A549 (cell line): Measurements from ENCODE around the gene KCNK16. TPM values are rescaled to one million over a fixed set of nuclear protein-coding genes. Genes with fewer than 3 reads are reported as not detected.

Experiments used
- ATAC-seq, 2 experiments: fragments of 200-7000 bp in 1 of 2; fragments of >200 bp in 1 of 2; cut with Nextera tagmentation in 1 of 2; cut with Tn5 transposase in 1 of 2; 3 replicates each; pipeline versions ENCODE4 v1.8.0 to v1.9.1; 2018 to 2020; ENCODE audit warnings: mild to moderate bottlenecking in 1 of 2, moderate library complexity in 1 of 2
- CTCF ChIA-PET: fragments of 300-600 bp; sonication (Branson Sonifier 250); formaldehyde crosslinking; extraction: SDS; loops from one replicate; lab custom pipeline; 2021; ENCODE audit warnings: antibody characterized with exemption, inconsistent platforms; lab: Yijun Ruan, JAX
- POLR2A ChIA-PET: fragments of 350-600 bp; formaldehyde crosslinking; extraction: SDS; loops from one replicate; lab custom pipeline; 2021; ENCODE audit warnings: antibody characterized with exemption, inconsistent platforms; lab: Yijun Ruan, JAX
- DNase-seq, 2 experiments: peaks; one replicate each; pipeline versions ENCODE4 v3.0.0 to v3.0.0-alpha.2; 2011 to 2016; ENCODE audit warnings: low read depth in 1 of 2, low spot score in 1 of 2
- FAIRE-seq: peaks from 2 replicates; lab custom pipeline; 2011; peaks lifted over from hg19 to GRCh38; lab: Jason Lieb, UNC
- H3K27ac ChIP-seq, 2 experiments: fragments of >200 bp; sonication (Bioruptor Twin); formaldehyde crosslinking; 3 replicates each; pipeline ENCODE4 v1.5.1; 2016 to 2017
- H3K4me1 ChIP-seq: fragments of >200 bp; sonication (Bioruptor Twin); formaldehyde crosslinking; 3 replicates; pipeline ENCODE4 v1.6.1; 2016
- H3K4me2 ChIP-seq: fragments of >200 bp; sonication (Bioruptor Twin); formaldehyde crosslinking; 3 replicates; pipeline ENCODE4 v1.6.1; 2016
- H3K4me3 ChIP-seq: fragments of >200 bp; sonication (Bioruptor Twin); formaldehyde crosslinking; 3 replicates; pipeline ENCODE4 v1.5.1; 2016
- H3K9me3 ChIP-seq: fragments of >200 bp; sonication (Bioruptor Twin); formaldehyde crosslinking; 3 replicates; pipeline ENCODE4 v1.6.1; 2016
- EP300 ChIP-seq, 2 experiments: fragments of >200 bp; sonication (Bioruptor Twin); formaldehyde crosslinking; IDR thresholded peaks; 2 replicates in 1 of 2; 3 replicates in 1 of 2; pipeline ENCODE4 v1.6.1; 2016 to 2017
- ESRRA ChIP-seq: fragments of 150-350 bp; IDR thresholded peaks from 2 replicates; pipeline ENCODE4 v1.6.1; 2014; ENCODE audit warnings: mild to moderate bottlenecking, low read length, borderline replicate concordance
- FOSB ChIP-seq: fragments of 250-450 bp; sonication (Bioruptor Pico); IDR thresholded peaks from 2 replicates; pipeline ENCODE4 v1.5.0; 2020; ENCODE audit warnings: mild to moderate bottlenecking, moderate library complexity
- HDAC2 ChIP-seq: fragments of 200-600 bp; sonication (generic); IDR thresholded peaks from 2 replicates; pipeline ENCODE4 v1.6.1; 2016
- HEYL ChIP-seq: fragments of 250-450 bp; sonication (Bioruptor Pico); IDR thresholded peaks from 2 replicates; pipeline ENCODE4 v1.8.0; 2021; ENCODE audit warnings: mild to moderate bottlenecking, moderate library complexity
- HOXA7 ChIP-seq: fragments of 250-450 bp; sonication (Bioruptor Pico); IDR thresholded peaks from 2 replicates; pipeline ENCODE4 v1.5.0; 2020; ENCODE audit warnings: mild to moderate bottlenecking, moderate library complexity
- HOXB5 ChIP-seq: fragments of 250-450 bp; sonication (Bioruptor Pico); IDR thresholded peaks from 2 replicates; pipeline ENCODE4 v1.5.0; 2020; ENCODE audit warnings: mild to moderate bottlenecking, moderate library complexity
- JUN ChIP-seq, 2 experiments: fragments of >200 bp; sonication (Bioruptor Twin); formaldehyde crosslinking; IDR thresholded peaks; 2 replicates in 1 of 2; 3 replicates in 1 of 2; pipeline ENCODE4 v1.6.1; 2016 to 2017
- KDM1A ChIP-seq: fragments of 200-600 bp; sonication (generic); IDR thresholded peaks from 2 replicates; pipeline ENCODE4 v1.6.1; 2016; ENCODE audit warnings: low read depth, mild to moderate bottlenecking
- KDM5A ChIP-seq: fragments of 200-600 bp; sonication (generic); IDR thresholded peaks from 2 replicates; pipeline ENCODE4 v1.6.1; 2016; ENCODE audit warnings: antibody characterized with exemption, mild to moderate bottlenecking
- NFE2L2 ChIP-seq: fragments of 150-350 bp; conservative IDR thresholded peaks from 2 replicates; pipeline ENCODE4 v1.6.1; 2014; ENCODE audit warnings: low read length
- NPAS2 ChIP-seq: fragments of 250-450 bp; sonication (Bioruptor Pico); IDR thresholded peaks from 2 replicates; pipeline ENCODE4 v1.8.0; 2022; ENCODE audit warnings: mild to moderate bottlenecking, moderate library complexity, borderline replicate concordance
- PHF8 ChIP-seq: fragments of 200-600 bp; sonication (generic); IDR thresholded peaks from 2 replicates; pipeline ENCODE4 v1.6.1; 2016; ENCODE audit warnings: low read depth, mild to moderate bottlenecking, antibody characterized with exemption, moderate library complexity, borderline replicate concordance
- RFX5 ChIP-seq: fragments of 450-650 bp; IDR thresholded peaks from 2 replicates; pipeline ENCODE4 v1.7.1; 2014; ENCODE audit warnings: antibody characterized with exemption, mild to moderate bottlenecking, moderate library complexity
- RNF2 ChIP-seq: fragments of 200-600 bp; sonication (generic); IDR thresholded peaks from 2 replicates; pipeline ENCODE4 v1.6.1; 2016; ENCODE audit warnings: low read depth, mild to moderate bottlenecking, antibody characterized with exemption, moderate library complexity, borderline replicate concordance
- SMC3 ChIP-seq: fragments of >200 bp; sonication (Bioruptor Twin); formaldehyde crosslinking; IDR thresholded peaks from 3 replicates; pipeline ENCODE4 v1.6.1; 2018; ENCODE audit warnings: inconsistent platforms
- ZC3H11A ChIP-seq: fragments of 450-650 bp; IDR thresholded peaks from 2 replicates; pipeline ENCODE4 v1.6.1; 2014; ENCODE audit warnings: antibody characterized with exemption, mild to moderate bottlenecking
- ZSCAN20 ChIP-seq: fragments of 250-450 bp; sonication (Bioruptor Pico); IDR thresholded peaks from 2 replicates; pipeline ENCODE4 v1.8.0; 2022; ENCODE audit warnings: mild to moderate bottlenecking, moderate library complexity
- WGBS: methylation state at CpG from one replicate; pipeline ENCODE4 v1.1.6; 2017; ENCODE audit errors: missing lambda C conversion rate; 5-methylcytosine and 5-hydroxymethylcytosine counted together
- polyA plus RNA-seq, 4 experiments: library from polyadenylated mRNA; depleted of rRNA in 3 of 4; stranded (reverse); fragments of >200 nt; fragmentation: RNase III in 1 of 4; extraction: RNeasy Plus Mini Kit Qiagen cat#74134 plus additional on column Dnase treatment in 1 of 4; gene quantifications; 2 replicates in 3 of 4; 3 replicates in 1 of 4; pipeline ENCODE4 v1.2.3, GENCODE V29; 2011 to 2017
- TF ChIP-seq, protein P1 (sequence below): IDR thresholded peaks from 2 replicates; pipeline ENCODE4 v1.6.1; 2012
- TF ChIP-seq, protein P2 (sequence below): IDR thresholded peaks from 2 replicates; pipeline ENCODE4 v1.6.1; 2012; ENCODE audit warnings: low read depth, borderline replicate concordance
- TF ChIP-seq, protein P3 (sequence below): IDR thresholded peaks from 2 replicates; pipeline ENCODE4 v1.6.1; 2012
- TF ChIP-seq, protein P4 (sequence below): fragments of 250-450 bp; sonication (Bioruptor Pico); IDR thresholded peaks from 2 replicates; pipeline ENCODE4 v1.5.0; 2020; ENCODE audit warnings: low read depth, mild to moderate bottlenecking, moderate library complexity
- TF ChIP-seq, protein P5 (sequence below): fragments of 200-600 bp; sonication (generic); IDR thresholded peaks from 2 replicates; pipeline ENCODE4 v1.6.1; 2016; ENCODE audit warnings: antibody characterized with exemption, mild to moderate bottlenecking, moderate library complexity
- TF ChIP-seq, protein P6 (sequence below): fragments of 450-650 bp; IDR thresholded peaks from 2 replicates; pipeline ENCODE4 v1.6.1; 2014; ENCODE audit warnings: antibody characterized with exemption
- TF ChIP-seq, protein P7 (sequence below): fragments of 250-450 bp; sonication (Bioruptor Pico); IDR thresholded peaks from 2 replicates; pipeline ENCODE4 v1.5.0; 2021; ENCODE audit warnings: mild to moderate bottlenecking, moderate library complexity, borderline replicate concordance

Gene KCNK16
- polyA plus RNA-seq, 2 of the 4 experiments (the other 2 are of a cell fraction) = not detected

DNA sequence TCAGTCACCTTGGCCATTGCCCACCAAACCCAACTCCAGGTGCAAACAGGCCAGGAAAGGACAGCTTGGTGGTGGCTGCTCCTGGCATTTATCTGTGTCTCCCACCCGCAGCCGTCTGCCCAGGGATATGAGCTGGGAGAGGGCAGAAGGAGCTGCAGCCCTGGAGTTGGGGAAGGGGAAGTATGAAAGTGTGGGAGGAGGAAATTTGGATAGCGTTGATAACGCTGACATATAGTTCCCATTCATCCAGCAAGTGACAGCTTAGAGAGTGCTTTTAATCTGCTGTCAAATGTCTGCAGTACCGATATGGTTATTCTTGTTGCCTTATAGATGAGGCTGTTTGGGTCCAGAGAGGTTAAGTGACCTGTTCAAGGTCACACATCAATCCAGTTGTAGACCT is 741 bp downstream of the KCNK16 start:
- Histone ChIP-seq H3K4me3 (no peak overlapping the region), H3K27ac (no peak overlapping the region), H3K4me2 (no peak overlapping the region), H3K9me3 (no peaks in the 10 kb centered on the region), H3K4me1 (no peaks in the 10 kb centered on the region)
- WGBS = 20% methylated on average over 5 of the region's 5 CpGs
- DNase-seq = no peak
- no peak for TF ChIP-seq FOSB (CRISPR knock-in tag)
- TF ChIP-seq, protein P1, sequence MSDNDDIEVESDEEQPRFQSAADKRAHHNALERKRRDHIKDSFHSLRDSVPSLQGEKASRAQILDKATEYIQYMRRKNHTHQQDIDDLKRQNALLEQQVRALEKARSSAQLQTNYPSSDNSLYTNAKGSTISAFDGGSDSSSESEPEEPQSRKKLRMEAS = no peak
- TF ChIP-seq, protein P2, sequence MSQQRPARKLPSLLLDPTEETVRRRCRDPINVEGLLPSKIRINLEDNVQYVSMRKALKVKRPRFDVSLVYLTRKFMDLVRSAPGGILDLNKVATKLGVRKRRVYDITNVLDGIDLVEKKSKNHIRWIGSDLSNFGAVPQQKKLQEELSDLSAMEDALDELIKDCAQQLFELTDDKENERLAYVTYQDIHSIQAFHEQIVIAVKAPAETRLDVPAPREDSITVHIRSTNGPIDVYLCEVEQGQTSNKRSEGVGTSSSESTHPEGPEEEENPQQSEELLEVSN = no peak
- TF ChIP-seq ZSCAN20 (CRISPR knock-in tag) = no peak
- TF ChIP-seq SMC3 = no peak
- no peak for TF ChIP-seq HOXA7
- no peak for TF ChIP-seq NFE2L2
- no peak for TF ChIP-seq ESRRA
- no peak for TF ChIP-seq HDAC2
- TF ChIP-seq, protein P3, sequence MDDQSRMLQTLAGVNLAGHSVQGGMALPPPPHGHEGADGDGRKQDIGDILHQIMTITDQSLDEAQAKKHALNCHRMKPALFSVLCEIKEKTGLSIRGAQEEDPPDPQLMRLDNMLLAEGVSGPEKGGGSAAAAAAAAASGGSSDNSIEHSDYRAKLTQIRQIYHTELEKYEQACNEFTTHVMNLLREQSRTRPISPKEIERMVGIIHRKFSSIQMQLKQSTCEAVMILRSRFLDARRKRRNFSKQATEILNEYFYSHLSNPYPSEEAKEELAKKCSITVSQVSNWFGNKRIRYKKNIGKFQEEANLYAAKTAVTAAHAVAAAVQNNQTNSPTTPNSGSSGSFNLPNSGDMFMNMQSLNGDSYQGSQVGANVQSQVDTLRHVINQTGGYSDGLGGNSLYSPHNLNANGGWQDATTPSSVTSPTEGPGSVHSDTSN = no peak
- no peak for TF ChIP-seq HOXB5
- no peak for TF ChIP-seq KDM5A
- no peak for TF ChIP-seq HEYL (CRISPR knock-in tag)
- TF ChIP-seq RNF2 = no peak
- TF ChIP-seq ZC3H11A = no peak
- TF ChIP-seq NPAS2 (CRISPR knock-in tag) = no peak
- no peak for TF ChIP-seq PHF8
- TF ChIP-seq, protein P4, sequence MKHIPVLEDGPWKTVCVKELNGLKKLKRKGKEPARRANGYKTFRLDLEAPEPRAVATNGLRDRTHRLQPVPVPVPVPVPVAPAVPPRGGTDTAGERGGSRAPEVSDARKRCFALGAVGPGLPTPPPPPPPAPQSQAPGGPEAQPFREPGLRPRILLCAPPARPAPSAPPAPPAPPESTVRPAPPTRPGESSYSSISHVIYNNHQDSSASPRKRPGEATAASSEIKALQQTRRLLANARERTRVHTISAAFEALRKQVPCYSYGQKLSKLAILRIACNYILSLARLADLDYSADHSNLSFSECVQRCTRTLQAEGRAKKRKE (CRISPR knock-in tag) = no peak
- FAIRE-seq = no peak
- CTCF ChIA-PET = interaction anchor here (1.1 to 1.9 kb wide), 4 partner anchors 12 to 349 kb away, joined by 4 to 7 read pairs (median 6); no protein-coding TSS in a partner anchor
- ATAC-seq = no peak
- POLR2A ChIA-PET = no interaction called here

DNA sequence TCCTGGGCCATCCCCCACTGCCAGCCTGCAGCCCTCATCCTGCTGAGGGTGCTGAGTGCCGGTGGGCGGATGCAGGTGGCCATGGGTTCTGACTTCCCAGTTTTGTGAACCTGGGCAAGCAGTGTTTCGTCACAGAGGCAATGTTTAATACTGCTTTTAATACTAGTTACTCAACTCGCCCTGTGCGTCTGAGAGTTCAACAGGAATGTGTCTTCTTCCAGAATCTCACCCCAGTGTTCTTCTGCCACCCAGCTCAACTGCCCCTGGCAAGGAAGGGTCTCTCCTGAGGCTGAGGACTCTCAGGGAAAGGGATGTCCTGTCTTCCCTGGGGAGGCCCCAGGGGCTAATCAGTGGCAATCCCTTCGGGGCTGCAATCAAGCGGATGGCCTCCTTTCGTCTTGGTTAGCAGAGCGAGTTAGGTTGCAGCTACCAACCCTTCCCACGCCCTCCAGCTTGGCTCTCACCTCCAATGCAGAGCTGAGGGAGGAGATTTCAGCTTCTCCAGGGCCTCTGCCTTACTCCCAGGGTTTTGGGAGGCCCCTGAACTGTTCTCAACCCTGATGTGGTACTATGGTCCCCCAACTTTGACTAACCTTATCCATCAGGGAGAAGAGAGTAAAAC is 2.0 kb downstream of the KCNK16 start:
- no peak for ATAC-seq
- ChIA-PET CTCF (interaction anchor here (1.7 to 1.9 kb wide), 2 partner anchors 17 to 347 kb away, joined by 5 to 7 read pairs; no protein-coding TSS in a partner anchor), POLR2A (no interaction called here)
- Histone ChIP-seq H3K27ac (no peak overlapping the region), H3K4me1 (no peaks in the 10 kb centered on the region), H3K9me3 (no peaks in the 10 kb centered on the region), H3K4me2 (no peak overlapping the region), H3K4me3 (no peak overlapping the region)
- 16% methylated on average over 8 of the region's 10 CpGs for WGBS
- TF ChIP-seq, protein P4 (CRISPR knock-in tag) = no peak
- TF ChIP-seq KDM1A = no peak
- no peak for TF ChIP-seq RFX5
- no peak for TF ChIP-seq HEYL (CRISPR knock-in tag)
- TF ChIP-seq, protein P5, sequence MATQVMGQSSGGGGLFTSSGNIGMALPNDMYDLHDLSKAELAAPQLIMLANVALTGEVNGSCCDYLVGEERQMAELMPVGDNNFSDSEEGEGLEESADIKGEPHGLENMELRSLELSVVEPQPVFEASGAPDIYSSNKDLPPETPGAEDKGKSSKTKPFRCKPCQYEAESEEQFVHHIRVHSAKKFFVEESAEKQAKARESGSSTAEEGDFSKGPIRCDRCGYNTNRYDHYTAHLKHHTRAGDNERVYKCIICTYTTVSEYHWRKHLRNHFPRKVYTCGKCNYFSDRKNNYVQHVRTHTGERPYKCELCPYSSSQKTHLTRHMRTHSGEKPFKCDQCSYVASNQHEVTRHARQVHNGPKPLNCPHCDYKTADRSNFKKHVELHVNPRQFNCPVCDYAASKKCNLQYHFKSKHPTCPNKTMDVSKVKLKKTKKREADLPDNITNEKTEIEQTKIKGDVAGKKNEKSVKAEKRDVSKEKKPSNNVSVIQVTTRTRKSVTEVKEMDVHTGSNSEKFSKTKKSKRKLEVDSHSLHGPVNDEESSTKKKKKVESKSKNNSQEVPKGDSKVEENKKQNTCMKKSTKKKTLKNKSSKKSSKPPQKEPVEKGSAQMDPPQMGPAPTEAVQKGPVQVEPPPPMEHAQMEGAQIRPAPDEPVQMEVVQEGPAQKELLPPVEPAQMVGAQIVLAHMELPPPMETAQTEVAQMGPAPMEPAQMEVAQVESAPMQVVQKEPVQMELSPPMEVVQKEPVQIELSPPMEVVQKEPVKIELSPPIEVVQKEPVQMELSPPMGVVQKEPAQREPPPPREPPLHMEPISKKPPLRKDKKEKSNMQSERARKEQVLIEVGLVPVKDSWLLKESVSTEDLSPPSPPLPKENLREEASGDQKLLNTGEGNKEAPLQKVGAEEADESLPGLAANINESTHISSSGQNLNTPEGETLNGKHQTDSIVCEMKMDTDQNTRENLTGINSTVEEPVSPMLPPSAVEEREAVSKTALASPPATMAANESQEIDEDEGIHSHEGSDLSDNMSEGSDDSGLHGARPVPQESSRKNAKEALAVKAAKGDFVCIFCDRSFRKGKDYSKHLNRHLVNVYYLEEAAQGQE = no peak
- TF ChIP-seq, protein P3 = no peak
- no peak for TF ChIP-seq HOXA7
- TF ChIP-seq EP300 (IDR thresholded peaks at IDR 0.05) = no peak
- TF ChIP-seq JUN (IDR thresholded peaks at IDR 0.05) = no peak
- TF ChIP-seq, protein P6, sequence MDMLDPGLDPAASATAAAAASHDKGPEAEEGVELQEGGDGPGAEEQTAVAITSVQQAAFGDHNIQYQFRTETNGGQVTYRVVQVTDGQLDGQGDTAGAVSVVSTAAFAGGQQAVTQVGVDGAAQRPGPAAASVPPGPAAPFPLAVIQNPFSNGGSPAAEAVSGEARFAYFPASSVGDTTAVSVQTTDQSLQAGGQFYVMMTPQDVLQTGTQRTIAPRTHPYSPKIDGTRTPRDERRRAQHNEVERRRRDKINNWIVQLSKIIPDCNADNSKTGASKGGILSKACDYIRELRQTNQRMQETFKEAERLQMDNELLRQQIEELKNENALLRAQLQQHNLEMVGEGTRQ = no peak
- TF ChIP-seq, protein P7, sequence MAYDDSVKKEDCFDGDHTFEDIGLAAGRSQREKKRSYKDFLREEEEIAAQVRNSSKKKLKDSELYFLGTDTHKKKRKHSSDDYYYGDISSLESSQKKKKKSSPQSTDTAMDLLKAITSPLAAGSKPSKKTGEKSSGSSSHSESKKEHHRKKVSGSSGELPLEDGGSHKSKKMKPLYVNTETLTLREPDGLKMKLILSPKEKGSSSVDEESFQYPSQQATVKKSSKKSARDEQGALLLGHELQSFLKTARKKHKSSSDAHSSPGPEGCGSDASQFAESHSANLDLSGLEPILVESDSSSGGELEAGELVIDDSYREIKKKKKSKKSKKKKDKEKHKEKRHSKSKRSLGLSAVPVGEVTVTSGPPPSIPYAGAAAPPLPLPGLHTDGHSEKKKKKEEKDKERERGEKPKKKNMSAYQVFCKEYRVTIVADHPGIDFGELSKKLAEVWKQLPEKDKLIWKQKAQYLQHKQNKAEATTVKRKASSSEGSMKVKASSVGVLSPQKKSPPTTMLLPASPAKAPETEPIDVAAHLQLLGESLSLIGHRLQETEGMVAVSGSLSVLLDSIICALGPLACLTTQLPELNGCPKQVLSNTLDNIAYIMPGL (CRISPR knock-in tag) = no peak
- no peak for FAIRE-seq
- DNase-seq = no peak
